Mesenchymal stem cell (in vitro differentiated cells and primary cell): ENCODE measurements around the gene NDUFV3.

ENCODE experiments used
- DNase-seq: peaks from one replicate; pipeline ENCODE4 v3.0.0-alpha.2; 2013
- H2AFZ ChIP-seq: one replicate; pipeline ENCODE4 v1.6.1; 2013; ENCODE audit warnings: low read depth, mild to moderate bottlenecking, control low read depth, inconsistent platforms, low read length, moderate library complexity
- H2AK5ac ChIP-seq: 2 replicates; pipeline ENCODE4 v1.6.1; 2013; ENCODE audit warnings: low read length, moderate library complexity, mild to moderate bottlenecking, inconsistent platforms; ENCODE audit not compliant: severe bottlenecking
- H2BK120ac ChIP-seq: one replicate; pipeline ENCODE4 v1.6.1; 2013; ENCODE audit warnings: low read depth, mild to moderate bottlenecking, inconsistent platforms, low read length, moderate library complexity
- H2BK12ac ChIP-seq, 2 experiments: one replicate each; pipeline ENCODE4 v1.6.1; 2013; ENCODE audit warnings: inconsistent platforms in 2 of 2, low read length in 2 of 2, mild to moderate bottlenecking in 2 of 2, moderate library complexity in 2 of 2, control low read depth in 1 of 2
- H2BK15ac ChIP-seq: one replicate; pipeline ENCODE4 v1.6.1; 2013; ENCODE audit warnings: mild to moderate bottlenecking, low read depth, inconsistent platforms; ENCODE audit not compliant: poor library complexity, severe bottlenecking
- H2BK5ac ChIP-seq: 2 replicates; pipeline ENCODE4 v1.6.1; 2013; ENCODE audit warnings: low read depth, mild to moderate bottlenecking, low read length, control low read depth, inconsistent platforms; ENCODE audit not compliant: poor library complexity, severe bottlenecking
- H3K14ac ChIP-seq, 2 experiments: one replicate each; pipeline ENCODE4 v1.6.1; 2013; ENCODE audit warnings: inconsistent platforms in 2 of 2, low read length in 2 of 2, control low read depth in 1 of 2, mild to moderate bottlenecking in 1 of 2, moderate library complexity in 1 of 2
- H3K18ac ChIP-seq, 2 experiments: one replicate each; pipeline ENCODE4 v1.6.1; 2013; ENCODE audit warnings: inconsistent platforms in 2 of 2, low read length in 2 of 2, control low read depth in 1 of 2, low read depth in 1 of 2, mild to moderate bottlenecking in 1 of 2
- H3K23ac ChIP-seq, 2 experiments: one replicate each; pipeline ENCODE4 v1.6.1; 2013; ENCODE audit warnings: inconsistent platforms in 2 of 2, low read length in 2 of 2, mild to moderate bottlenecking in 2 of 2, moderate library complexity in 2 of 2, control low read depth in 1 of 2
- H3K27ac ChIP-seq: 2 replicates; pipeline ENCODE4 v1.5.1; 2013; ENCODE audit warnings: mild to moderate bottlenecking, moderate library complexity, low read length, control low read depth, inconsistent platforms; ENCODE audit not compliant: poor library complexity, severe bottlenecking
- H3K27me3 ChIP-seq, 2 experiments: 2 replicates each; pipeline versions ENCODE4 v1.6.1 to v1.7.0; 2013; ENCODE audit warnings: low read length in 2 of 2, mild to moderate bottlenecking in 2 of 2, moderate library complexity in 2 of 2, control low read depth in 1 of 2, inconsistent platforms in 1 of 2; ENCODE audit not compliant: control insufficient read depth in 1 of 2, insufficient read depth in 1 of 2
- H3K36me3 ChIP-seq, 2 experiments: 2 replicates each; pipeline versions ENCODE4 v1.6.1 to v1.7.0; 2013; ENCODE audit warnings: low read length in 2 of 2, control low read depth in 1 of 2, inconsistent platforms in 1 of 2, low read depth in 1 of 2, mild to moderate bottlenecking in 1 of 2; ENCODE audit not compliant: insufficient read depth in 2 of 2, control insufficient read depth in 1 of 2
- H3K4ac ChIP-seq, 2 experiments: one replicate each; pipeline ENCODE4 v1.6.1; 2013; ENCODE audit warnings: inconsistent platforms in 2 of 2, low read length in 2 of 2, mild to moderate bottlenecking in 2 of 2, moderate library complexity in 2 of 2, control low read depth in 1 of 2, low read depth in 1 of 2
- H3K4me1 ChIP-seq: 2 replicates; pipeline ENCODE4 v1.6.1; 2013; ENCODE audit warnings: low read depth, low read length, control low read depth; ENCODE audit not compliant: control insufficient read depth, insufficient read depth
- H3K4me2 ChIP-seq: 2 replicates; pipeline ENCODE4 v1.6.1; 2013; ENCODE audit warnings: low read length, mild to moderate bottlenecking, inconsistent platforms; ENCODE audit not compliant: poor library complexity, severe bottlenecking
- H3K4me3 ChIP-seq, 2 experiments: 2 replicates each; pipeline versions ENCODE4 v1.5.1 to v1.7.0; 2013; ENCODE audit warnings: low read length in 2 of 2, mild to moderate bottlenecking in 2 of 2, control low read depth in 1 of 2, low read depth in 1 of 2; ENCODE audit not compliant: insufficient read depth in 1 of 2
- H3K79me1 ChIP-seq: replicated peaks from 2 replicates; pipeline ENCODE4 v1.6.1; 2013; ENCODE audit warnings: mild to moderate bottlenecking, control low read depth, low read length, inconsistent platforms; ENCODE audit not compliant: poor library complexity, severe bottlenecking
- H3K9ac ChIP-seq: 2 replicates; pipeline ENCODE4 v1.7.0; 2013; ENCODE audit warnings: mild to moderate bottlenecking, low read length, moderate library complexity
- H3K9me3 ChIP-seq: 2 replicates; pipeline ENCODE4 v1.7.0; 2013; ENCODE audit warnings: mild to moderate bottlenecking, low read length; ENCODE audit not compliant: control insufficient read depth
- H4K8ac ChIP-seq: one replicate; pipeline ENCODE4 v1.6.1; 2013; ENCODE audit warnings: inconsistent platforms, mild to moderate bottlenecking, low read length, moderate library complexity
- H4K91ac ChIP-seq: one replicate; pipeline ENCODE4 v1.6.1; 2013; ENCODE audit warnings: mild to moderate bottlenecking, low read length, inconsistent platforms
- WGBS: methylation state at CpG from one replicate; pipeline ENCODE4 v1.1.7; 2013; ENCODE audit warnings: mixed read lengths; 5-methylcytosine and 5-hydroxymethylcytosine counted together

NDUFV3 gene

DNA sequence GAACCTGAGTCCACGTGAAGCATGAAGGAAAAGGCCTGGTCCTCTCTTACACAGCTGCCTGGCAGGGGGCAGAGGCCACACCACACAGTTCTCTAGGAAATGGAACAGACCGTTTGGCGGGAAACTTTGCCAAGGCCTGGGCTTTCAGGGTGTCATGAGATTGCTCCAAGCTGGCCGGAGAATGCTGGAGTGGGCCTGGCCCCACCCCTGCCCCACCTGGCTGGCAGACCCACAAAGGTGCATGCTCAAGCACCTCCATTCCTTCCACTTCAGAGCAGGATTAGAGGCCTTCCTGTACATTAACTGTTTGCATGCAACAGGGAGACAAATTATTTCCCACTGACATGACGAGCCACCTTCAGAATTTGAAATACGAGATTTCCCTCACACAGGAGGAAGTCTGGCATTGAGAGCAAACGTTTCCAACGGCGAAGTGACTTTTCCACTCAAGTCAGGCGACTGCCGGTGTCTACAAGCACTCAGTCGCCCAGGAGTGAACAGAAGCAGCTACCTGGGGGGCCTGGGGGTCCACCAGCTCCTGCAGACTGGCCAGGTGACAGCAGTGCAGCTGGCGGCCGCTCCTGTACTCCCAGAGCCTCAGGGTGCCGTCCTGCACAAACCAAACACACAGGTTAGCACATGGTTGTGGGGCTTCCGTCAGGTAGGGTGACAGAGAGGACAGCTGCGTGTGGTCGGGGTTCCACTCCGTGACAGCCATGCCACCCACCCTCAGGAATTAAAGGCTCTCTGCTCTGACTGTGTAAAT is 37.8 kb upstream of the NDUFV3 start:
- Histone ChIP-seq H2BK5ac (no peak overlapping the region), H3K4ac (no peak overlapping the region), H3K27ac (no peak overlapping the region), H3K4me1 (no peaks in the 10 kb centered on the region), H3K4me3 (no peak overlapping the region), H2BK15ac (no peak overlapping the region), H4K91ac (no peak overlapping the region), H3K4me2 (no peak overlapping the region), H3K9ac (no peak overlapping the region), H2BK12ac (no peak overlapping the region), H3K27me3 (no peaks in the 10 kb centered on the region), H3K36me3 (peaks cover 92% of the 10 kb centered on the region in 2 experiments), H2AFZ (no peak overlapping the region), H3K23ac (no peak overlapping the region), H3K9me3 (no peaks in the 10 kb centered on the region), H2AK5ac (no peak overlapping the region), H3K79me1 (peaks cover 69% of the 10 kb centered on the region), H3K14ac (no peak overlapping the region), H2BK120ac (no peak overlapping the region), H3K18ac (no peak overlapping the region), H4K8ac (no peak overlapping the region)
- no peak for DNase-seq
- 95% methylated on average over 19 of the region's 19 CpGs for WGBS

DNA sequence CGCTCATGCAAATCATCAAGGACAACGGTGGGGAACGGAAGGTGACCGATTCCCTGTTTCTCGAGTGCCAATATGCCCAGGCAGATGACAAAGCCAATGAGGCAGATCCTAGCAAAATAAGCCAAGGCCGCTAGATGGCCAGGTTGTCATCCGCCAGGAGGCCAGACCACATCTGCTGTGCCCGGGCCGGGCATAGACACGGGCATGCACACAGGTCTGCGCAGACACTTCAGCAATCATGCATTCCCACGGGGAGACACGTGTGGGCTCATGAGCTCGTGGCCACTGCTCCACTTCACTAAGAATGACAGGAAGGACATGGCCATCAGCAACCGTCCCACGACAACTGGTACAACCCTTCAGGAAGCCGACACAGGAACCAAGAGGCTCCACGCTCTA is 37.2 kb upstream of the NDUFV3 start:
- H3K36me3 ChIP-seq: peaks cover 92 to 93% of the 10 kb centered on the region in 2 experiments
- no peak overlapping the region for H2AK5ac ChIP-seq
- DNase-seq: no peak
- no peak overlapping the region for H3K27ac ChIP-seq
- H4K8ac ChIP-seq: no peak overlapping the region
- no peak overlapping the region for H3K23ac ChIP-seq
- no peak overlapping the region for H2BK5ac ChIP-seq
- no peak overlapping the region for H3K9ac ChIP-seq
- H3K27me3 ChIP-seq: no peaks in the 10 kb centered on the region
- no peak overlapping the region for H2BK120ac ChIP-seq
- H3K4ac ChIP-seq: no peak overlapping the region
- peaks cover 69% of the 10 kb centered on the region for H3K79me1 ChIP-seq
- H3K4me1 ChIP-seq: no peaks in the 10 kb centered on the region
- WGBS: 97% methylated on average over 18 of the region's 18 CpGs
- H3K14ac ChIP-seq: no peak overlapping the region
- no peaks in the 10 kb centered on the region for H3K9me3 ChIP-seq
- no peak overlapping the region for H2BK12ac ChIP-seq
- no peak overlapping the region for H4K91ac ChIP-seq
- H3K4me3 ChIP-seq: no peak overlapping the region
- H3K18ac ChIP-seq: no peak overlapping the region
- no peak overlapping the region for H2AFZ ChIP-seq
- no peak overlapping the region for H2BK15ac ChIP-seq
- no peak overlapping the region for H3K4me2 ChIP-seq

DNA sequence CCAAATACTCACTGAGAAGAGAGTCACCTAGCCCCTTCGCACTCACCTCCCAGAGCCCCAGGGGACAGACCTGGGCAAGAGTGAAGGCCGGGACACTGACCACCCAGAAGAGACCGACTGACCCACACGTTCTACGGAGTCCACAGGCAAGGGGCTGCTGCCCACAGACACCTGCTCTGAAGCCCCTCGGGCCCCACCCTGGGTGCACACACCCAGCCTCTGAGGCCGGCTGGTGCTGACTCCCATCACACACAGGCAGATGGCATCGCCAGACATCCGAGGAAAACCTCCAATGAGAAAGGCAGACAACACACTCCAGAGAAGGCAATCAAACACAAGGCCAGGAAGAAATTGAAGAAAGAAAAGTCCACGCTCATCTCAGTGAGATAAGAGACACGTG is 35.9 kb upstream of the NDUFV3 start:
- H3K27me3 ChIP-seq: no peaks in the 10 kb centered on the region
- H3K4me2 ChIP-seq: no peak overlapping the region
- no peak overlapping the region for H3K27ac ChIP-seq
- H2BK12ac ChIP-seq: no peak overlapping the region
- H3K36me3 ChIP-seq: peaks cover 87 to 89% of the 10 kb centered on the region in 2 experiments
- no peak overlapping the region for H2BK120ac ChIP-seq
- no peaks in the 10 kb centered on the region for H3K4me1 ChIP-seq
- no peak overlapping the region for H2AFZ ChIP-seq
- no peak overlapping the region for H3K4me3 ChIP-seq
- no peak overlapping the region for H3K4ac ChIP-seq
- no peak overlapping the region for H2AK5ac ChIP-seq
- DNase-seq: no peak
- no peak overlapping the region for H3K18ac ChIP-seq
- no peak overlapping the region for H3K14ac ChIP-seq
- no peaks in the 10 kb centered on the region for H3K9me3 ChIP-seq
- H4K91ac ChIP-seq: no peak overlapping the region
- no peak overlapping the region for H2BK15ac ChIP-seq
- no peak overlapping the region for H4K8ac ChIP-seq
- no peak overlapping the region for H2BK5ac ChIP-seq
- 95% methylated on average over 11 of the region's 11 CpGs for WGBS
- H3K23ac ChIP-seq: no peak overlapping the region
- no peak overlapping the region for H3K9ac ChIP-seq
- peaks cover 62% of the 10 kb centered on the region for H3K79me1 ChIP-seq

DNA sequence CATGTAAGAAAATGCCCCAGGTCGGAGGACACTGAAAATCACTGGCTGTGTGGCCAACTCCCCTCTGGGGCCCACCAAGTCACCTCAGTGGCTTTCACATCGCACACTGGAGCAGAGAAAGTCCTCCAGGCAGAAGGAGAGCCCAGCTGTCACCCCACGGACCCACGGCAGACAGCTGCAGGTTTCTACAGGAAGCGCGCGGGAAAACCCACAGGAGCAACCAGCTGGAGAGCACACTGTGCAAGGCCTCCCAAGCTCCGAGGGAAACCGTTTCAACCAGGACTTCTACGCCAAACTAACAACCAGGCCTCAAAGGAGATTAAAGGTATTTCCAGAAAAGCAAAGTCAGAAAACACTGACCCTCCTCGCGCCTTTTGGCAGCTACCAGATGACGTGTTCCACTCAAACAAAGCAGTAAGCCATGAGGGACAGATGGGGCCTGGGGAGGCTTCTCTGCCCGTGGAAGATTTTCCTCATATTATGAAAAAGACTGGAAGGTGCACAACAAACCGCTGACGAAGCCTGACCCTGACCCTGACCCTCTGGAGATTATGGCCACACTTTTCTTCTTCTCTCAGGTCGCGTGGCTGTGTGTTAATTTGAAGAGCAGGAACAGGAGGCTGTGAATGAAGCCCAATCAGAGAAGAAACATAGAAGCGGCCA is 34.8 kb upstream of the NDUFV3 start:
- H3K27me3 ChIP-seq: no peaks in the 10 kb centered on the region
- H3K18ac ChIP-seq: no peak overlapping the region
- H3K4ac ChIP-seq: no peak overlapping the region
- no peak overlapping the region for H3K23ac ChIP-seq
- H3K79me1 ChIP-seq: peaks cover 66% of the 10 kb centered on the region
- H2BK5ac ChIP-seq: no peak overlapping the region
- peaks cover 89 to 90% of the 10 kb centered on the region in 2 experiments for H3K36me3 ChIP-seq
- H3K4me2 ChIP-seq: no peak overlapping the region
- H2AFZ ChIP-seq: no peak overlapping the region
- no peak overlapping the region for H3K9ac ChIP-seq
- no peak overlapping the region for H2BK120ac ChIP-seq
- no peak overlapping the region for H2BK12ac ChIP-seq
- H3K4me3 ChIP-seq: no peak overlapping the region
- no peak overlapping the region for H2BK15ac ChIP-seq
- no peak overlapping the region for H3K27ac ChIP-seq
- DNase-seq: no peak
- H3K4me1 ChIP-seq: no peaks in the 10 kb centered on the region
- WGBS: 93% methylated on average over 19 of the region's 19 CpGs
- no peaks in the 10 kb centered on the region for H3K9me3 ChIP-seq
- no peak overlapping the region for H4K91ac ChIP-seq
- no peak overlapping the region for H2AK5ac ChIP-seq
- H4K8ac ChIP-seq: no peak overlapping the region
- no peak overlapping the region for H3K14ac ChIP-seq
